Osteoblast (primary cell): Measurements from ENCODE around the gene HDHD5. TPM values are rescaled to one million over a fixed set of nuclear protein-coding genes. Genes with fewer than 3 reads are reported as not detected.
A peak's percentile ranks its signal among the peaks of the same experiment; 100 is the strongest.

Source experiments
- DNase-seq: peaks from one replicate; pipeline ENCODE4 v3.0.0; 2011; ENCODE audit warnings: low spot score, mixed read lengths; ENCODE audit not compliant: insufficient read length; ENCODE audit errors: missing footprints
- H2AFZ ChIP-seq: 2 replicates; pipeline ENCODE4 v1.6.0; 2011; ENCODE audit warnings: mild to moderate bottlenecking, low read length
- H3K27ac ChIP-seq: 2 replicates; pipeline ENCODE4 v1.5.1; 2011; ENCODE audit warnings: mild to moderate bottlenecking, low read depth, low read length, moderate library complexity
- H3K27me3 ChIP-seq: 2 replicates; pipeline ENCODE4 v1.6.0; 2012; ENCODE audit warnings: mild to moderate bottlenecking, control low read depth, inconsistent platforms, low read length, moderate library complexity; ENCODE audit not compliant: insufficient read depth
- H3K36me3 ChIP-seq: 2 replicates; pipeline ENCODE4 v1.5.1; 2011; ENCODE audit warnings: mild to moderate bottlenecking, low read length, control low read depth, moderate library complexity; ENCODE audit not compliant: insufficient read depth
- H3K4me1 ChIP-seq: 2 replicates; pipeline ENCODE4 v1.5.1; 2011; ENCODE audit warnings: mild to moderate bottlenecking, low read length, control low read depth, moderate library complexity; ENCODE audit not compliant: insufficient read depth
- H3K4me2 ChIP-seq: 2 replicates; pipeline ENCODE4 v1.6.0; 2011; ENCODE audit warnings: mild to moderate bottlenecking, low read length; ENCODE audit not compliant: insufficient read depth
- H3K4me3 ChIP-seq: fragments of 200-600 bp; sonication (generic); 3 replicates; pipeline ENCODE4 v1.5.1; 2012; ENCODE audit warnings: mild to moderate bottlenecking, low read length, inconsistent platforms; ENCODE audit not compliant: insufficient read depth
- H3K79me2 ChIP-seq: 2 replicates; pipeline ENCODE4 v1.6.0; 2012; ENCODE audit warnings: mild to moderate bottlenecking, low read length, control low read depth, inconsistent platforms; ENCODE audit not compliant: insufficient read depth
- H3K9me3 ChIP-seq: 2 replicates; pipeline ENCODE4 v1.5.1; 2011; ENCODE audit warnings: low read depth, low read length, control low read depth
- H4K20me1 ChIP-seq: 2 replicates; pipeline ENCODE4 v1.6.0; 2012; ENCODE audit warnings: mild to moderate bottlenecking, low read length, control low read depth; ENCODE audit not compliant: insufficient read depth
- total RNA-seq: library from RNA; depleted of rRNA; stranded (reverse); fragments of >200 nt; gene quantifications from 2 replicates; pipeline ENCODE4 v1.2.3, GENCODE V29; 2012
- TF ChIP-seq, protein P1 (sequence below): IDR thresholded peaks from 2 replicates; pipeline ENCODE4 v1.5.1; 2011; ENCODE audit warnings: mild to moderate bottlenecking, low read depth, low read length, moderate library complexity; ENCODE audit errors: extremely low read depth

Gene HDHD5
- total RNA-seq, 1 donor: 31.8 TPM

DNA sequence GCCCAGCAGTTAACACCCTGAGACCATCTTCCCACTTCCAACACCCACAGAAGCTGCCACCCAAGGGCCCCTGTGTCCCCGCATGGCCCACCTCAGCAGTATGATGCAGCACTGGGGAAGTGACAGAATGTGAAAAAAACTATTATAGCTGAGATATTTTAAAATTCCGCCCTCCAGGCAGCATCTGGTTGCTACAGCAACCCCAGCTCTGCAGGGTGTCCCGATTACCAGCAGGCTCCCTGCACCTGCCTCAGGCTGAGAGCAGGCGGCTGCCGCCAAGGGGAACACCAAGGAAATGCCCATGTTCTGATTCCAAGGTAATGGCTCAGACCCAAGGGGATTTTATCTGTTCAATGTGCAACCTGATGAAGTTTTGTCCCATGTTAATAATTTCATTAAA lies 27.4 kb downstream of the HDHD5 start:
- Histone ChIP-seq H3K4me1 (no peaks in the 10 kb centered on the region), H2AFZ (no peak overlapping the region), H4K20me1 (peaks cover 3% of the 10 kb centered on the region), H3K36me3 (no peaks in the 10 kb centered on the region), H3K27me3 (no peaks in the 10 kb centered on the region), H3K27ac (no peak overlapping the region), H3K4me3 (no peak overlapping the region), H3K4me2 (no peak overlapping the region), H3K9me3 (no peaks in the 10 kb centered on the region), H3K79me2 (no peaks in the 10 kb centered on the region)
- TF ChIP-seq, protein P1, sequence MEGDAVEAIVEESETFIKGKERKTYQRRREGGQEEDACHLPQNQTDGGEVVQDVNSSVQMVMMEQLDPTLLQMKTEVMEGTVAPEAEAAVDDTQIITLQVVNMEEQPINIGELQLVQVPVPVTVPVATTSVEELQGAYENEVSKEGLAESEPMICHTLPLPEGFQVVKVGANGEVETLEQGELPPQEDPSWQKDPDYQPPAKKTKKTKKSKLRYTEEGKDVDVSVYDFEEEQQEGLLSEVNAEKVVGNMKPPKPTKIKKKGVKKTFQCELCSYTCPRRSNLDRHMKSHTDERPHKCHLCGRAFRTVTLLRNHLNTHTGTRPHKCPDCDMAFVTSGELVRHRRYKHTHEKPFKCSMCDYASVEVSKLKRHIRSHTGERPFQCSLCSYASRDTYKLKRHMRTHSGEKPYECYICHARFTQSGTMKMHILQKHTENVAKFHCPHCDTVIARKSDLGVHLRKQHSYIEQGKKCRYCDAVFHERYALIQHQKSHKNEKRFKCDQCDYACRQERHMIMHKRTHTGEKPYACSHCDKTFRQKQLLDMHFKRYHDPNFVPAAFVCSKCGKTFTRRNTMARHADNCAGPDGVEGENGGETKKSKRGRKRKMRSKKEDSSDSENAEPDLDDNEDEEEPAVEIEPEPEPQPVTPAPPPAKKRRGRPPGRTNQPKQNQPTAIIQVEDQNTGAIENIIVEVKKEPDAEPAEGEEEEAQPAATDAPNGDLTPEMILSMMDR: no peak
- no peak for DNase-seq

DNA sequence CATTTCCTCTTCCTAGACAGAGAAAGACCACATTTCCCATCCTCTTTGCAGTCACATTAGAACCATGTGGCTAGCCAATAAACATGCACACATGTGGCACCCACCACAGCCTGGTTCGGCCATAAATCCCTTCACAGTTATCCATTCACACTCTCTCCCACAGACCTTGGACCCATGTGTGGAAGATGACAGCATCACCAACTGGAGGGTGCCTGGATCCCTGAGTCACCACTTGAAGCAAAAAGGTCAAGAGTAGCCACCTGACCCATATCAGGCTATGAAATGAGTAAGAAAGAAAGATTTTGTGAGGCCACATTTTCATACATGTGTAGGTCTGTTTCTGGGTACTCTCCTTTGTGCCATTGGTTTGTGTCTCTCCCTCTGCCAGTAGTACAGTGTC lies 28.9 kb downstream of the HDHD5 start:
- H3K36me3 ChIP-seq: no peaks in the 10 kb centered on the region
- no peak overlapping the region for H2AFZ ChIP-seq
- no peaks in the 10 kb centered on the region for H3K27me3 ChIP-seq
- no peaks in the 10 kb centered on the region for H3K79me2 ChIP-seq
- no peak overlapping the region for H3K4me3 ChIP-seq
- H3K4me1 ChIP-seq: no peaks in the 10 kb centered on the region
- peaks cover 3% of the 10 kb centered on the region for H4K20me1 ChIP-seq
- H3K4me2 ChIP-seq: no peak overlapping the region
- H3K9me3 ChIP-seq: no peaks in the 10 kb centered on the region
- DNase-seq: peak; percentile 48
- H3K27ac ChIP-seq: no peak overlapping the region
- TF ChIP-seq, protein P1: no peak

GRCh38 chr22:17121233-17122195 lies 37.6 kb downstream of the HDHD5 start, which contains the start of gene TMEM121B:
Gene TMEM121B (minus strand): TSS chr22:17121360. CDS start chr22:17121127, 233 bp downstream.
- Histone ChIP-seq H3K36me3 (no peaks in the 10 kb centered on the region), H3K9me3 (no peaks in the 10 kb centered on the region), H4K20me1 (no peaks in the 10 kb centered on the region), H3K4me3 (peak within 1 kb of the TSS; percentile 28), H2AFZ (no peak within 1 kb of the TSS), H3K4me1 (no peaks in the 10 kb centered on the region), H3K79me2 (no peaks in the 10 kb centered on the region), H3K27ac (no peak within 1 kb of the TSS), H3K27me3 (peaks cover 35% of the 10 kb centered on the region), H3K4me2 (no peak within 1 kb of the TSS)
- TF ChIP-seq, protein P1: no peak
- peak; percentile 79 for DNase-seq

- Histone ChIP-seq H3K79me2 (no peaks in the 10 kb centered on the region), H2AFZ (no peak overlapping the region), H3K4me1 (no peaks in the 10 kb centered on the region), H3K36me3 (no peaks in the 10 kb centered on the region), H3K4me2 (no peak overlapping the region), H4K20me1 (no peaks in the 10 kb centered on the region), H3K9me3 (no peaks in the 10 kb centered on the region), H3K4me3 (no peak overlapping the region), H3K27me3 (peaks cover 37% of the 10 kb centered on the region), H3K27ac (no peak overlapping the region)
- TF ChIP-seq, protein P1: no peak
- peak; percentile 78 for DNase-seq
These were observed 38.3 kb downstream of the HDHD5 start for GRCh38 chr22:17120711-17121232.
